ENCODE results near the gene NUAK2.

Gene NUAK2

DNA sequence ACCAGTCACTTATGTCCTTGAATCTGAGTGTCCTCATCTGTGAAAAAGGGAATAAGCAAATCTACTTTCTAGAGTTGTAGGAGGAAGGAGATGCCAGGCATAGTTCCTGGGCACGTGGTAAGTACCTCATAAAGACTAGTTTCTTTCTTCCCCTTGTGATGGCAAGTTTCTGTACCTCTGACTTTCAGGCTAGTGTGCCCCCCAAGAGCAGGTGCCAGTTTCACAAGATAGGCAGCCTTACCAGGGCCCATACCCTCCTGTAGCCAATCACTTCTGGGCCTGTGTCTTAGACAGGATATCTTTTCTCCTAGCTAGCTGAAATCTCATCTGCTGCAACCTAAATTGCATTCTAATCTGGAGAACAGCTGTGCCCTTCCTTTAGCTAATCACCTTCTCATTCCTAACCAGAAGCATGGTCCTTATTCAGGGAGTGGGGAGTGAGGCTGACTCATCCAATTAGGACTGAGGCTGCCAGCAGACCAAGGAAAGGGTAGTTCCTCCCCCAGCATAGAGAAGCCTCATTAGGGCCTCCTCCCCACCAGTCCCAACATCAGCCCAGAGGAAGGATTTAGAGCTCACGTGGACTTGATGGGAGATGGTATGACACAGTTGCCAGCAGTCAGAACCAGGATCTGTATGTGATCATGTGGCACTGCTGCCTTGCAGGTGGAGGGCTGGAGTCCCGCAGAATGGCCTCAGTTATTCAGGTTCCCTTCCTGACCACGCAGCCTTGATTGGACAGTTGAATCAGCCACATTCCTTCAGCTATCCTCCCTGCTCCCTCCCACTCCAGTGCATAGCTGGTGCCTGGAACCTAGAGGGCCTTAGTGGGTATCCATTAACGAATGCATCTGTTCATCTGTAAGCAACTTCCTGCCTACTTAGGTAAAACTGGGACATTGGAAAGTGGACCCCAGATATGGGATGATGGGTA lies 27.3 kb upstream of the NUAK2 start:
- DNase-seq = no peak

DNA sequence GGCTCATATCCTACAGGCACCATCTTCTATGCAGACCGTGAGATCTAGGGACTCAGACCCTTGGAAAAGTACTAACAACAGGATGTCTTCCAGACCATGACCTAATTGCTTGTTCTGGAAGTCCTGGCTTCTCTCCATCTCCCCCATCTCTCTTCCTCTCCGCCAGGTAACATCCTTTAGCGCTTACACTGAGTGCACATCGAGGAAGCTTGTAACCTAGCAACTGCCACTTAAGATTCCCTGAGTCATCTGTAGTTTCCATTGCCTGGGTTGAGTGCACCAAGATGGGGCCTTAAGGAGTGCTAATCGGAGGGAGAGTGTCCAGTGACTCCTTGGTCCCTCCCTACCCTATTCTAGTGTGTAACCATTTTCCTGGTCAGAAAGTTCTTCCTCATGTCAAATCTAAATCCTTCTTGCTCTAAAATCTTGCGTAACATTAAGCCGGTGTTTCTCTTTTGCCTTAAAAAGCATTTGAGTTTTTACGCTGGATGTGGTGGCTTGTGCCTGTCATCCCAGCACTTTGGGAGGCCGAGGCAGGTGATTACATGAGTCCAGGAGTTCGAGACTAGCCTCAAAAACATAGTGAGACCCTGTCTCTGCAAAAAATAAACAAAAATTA lies 25.5 kb upstream of the NUAK2 start:
- DNase-seq = no peak

DNA sequence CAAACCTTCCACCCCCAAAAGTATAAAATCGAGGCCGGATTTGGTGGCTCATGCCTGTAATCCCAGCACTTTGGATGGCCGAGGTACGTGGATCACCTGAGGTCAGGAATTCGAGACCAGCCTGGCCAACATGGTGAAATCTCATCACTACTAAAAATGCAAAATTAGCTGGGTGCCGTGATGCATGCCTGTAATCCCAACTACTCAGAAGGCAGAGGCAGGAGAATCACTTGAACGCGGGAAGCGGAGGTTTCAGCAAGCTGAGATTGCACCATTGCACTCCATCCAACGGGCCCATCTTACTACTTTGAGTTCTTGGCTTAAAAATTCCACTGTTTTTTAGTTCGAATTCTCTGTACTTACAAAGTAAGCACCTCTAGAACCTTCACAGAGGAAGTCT lies 24.2 kb upstream of the NUAK2 start:
- no peak for DNase-seq

DNA sequence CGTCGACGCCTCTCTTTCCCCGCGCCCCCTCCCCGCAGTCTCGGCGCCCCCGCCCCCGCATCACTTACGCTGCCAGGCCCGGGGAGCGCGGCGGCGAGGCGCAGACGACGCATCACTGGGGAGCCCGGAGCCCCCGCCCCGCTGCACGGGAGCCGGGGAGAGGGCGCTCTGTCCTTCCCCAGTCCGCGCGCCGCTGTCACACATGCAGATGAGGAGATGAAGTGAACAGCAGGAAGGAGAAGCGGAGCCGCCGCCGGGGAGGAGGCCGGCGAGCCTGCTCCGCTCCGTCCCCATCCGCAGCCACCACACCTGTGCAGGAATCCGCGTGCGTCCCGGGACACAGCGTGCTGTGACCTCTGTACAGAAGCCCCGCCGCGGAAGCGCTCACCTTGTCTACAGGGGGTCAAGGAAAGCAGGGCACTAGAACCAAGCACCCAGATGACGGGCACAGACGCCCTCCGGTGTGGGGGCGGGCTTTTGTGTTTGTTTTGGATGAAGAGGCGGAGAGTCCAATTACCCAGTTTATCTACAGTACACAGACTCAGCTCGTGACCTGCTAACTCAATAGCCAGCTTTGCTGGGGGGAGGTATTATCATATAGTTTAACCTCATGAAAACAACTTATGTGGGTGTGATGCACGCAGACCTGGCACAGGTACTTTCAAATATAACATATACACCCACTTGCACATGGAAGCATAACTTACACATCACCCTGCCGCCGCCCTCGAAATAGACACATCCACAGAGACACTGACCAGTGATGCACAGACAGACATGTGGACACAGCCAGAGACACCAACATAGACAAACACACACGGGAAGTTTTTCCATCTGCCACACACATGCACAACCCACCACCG lies 22.8 kb upstream of the NUAK2 start:
- DNase-seq = peak in 23 of 58 donors; percentile 5 to 68 (median 25)

DNA sequence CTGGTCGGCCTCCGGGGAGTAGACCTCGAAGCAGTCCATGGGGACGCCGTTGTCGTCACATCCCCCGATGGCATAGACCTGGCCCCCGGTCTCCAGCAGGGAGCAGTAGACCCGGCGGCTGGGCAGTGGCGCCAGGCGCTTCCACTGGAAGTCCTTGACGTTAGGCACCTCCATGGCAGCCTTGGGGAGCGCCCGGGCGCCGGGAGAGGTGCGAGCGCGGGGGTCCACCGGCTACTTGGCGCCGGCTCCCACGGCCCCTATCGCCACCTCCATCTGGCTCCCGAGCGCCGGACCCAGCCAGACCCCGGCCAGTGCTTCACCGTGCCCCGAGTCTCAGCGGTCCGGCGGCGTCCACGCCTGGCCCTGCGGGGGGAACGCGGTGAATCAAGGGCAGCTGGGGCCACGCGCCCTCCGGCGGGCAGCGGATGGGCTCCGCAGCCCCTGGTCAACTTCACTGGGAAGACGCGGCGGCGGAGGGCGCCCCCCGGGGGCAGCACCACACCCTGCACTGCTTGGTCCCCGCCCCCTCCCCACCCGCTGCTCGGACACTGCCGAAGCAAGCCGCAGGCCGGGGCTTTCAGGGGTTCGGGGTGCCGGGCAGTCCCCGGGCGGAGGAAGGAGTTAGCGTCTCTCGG lies 22.0 kb upstream of the NUAK2 start:
- DNase-seq = no peak

DNA sequence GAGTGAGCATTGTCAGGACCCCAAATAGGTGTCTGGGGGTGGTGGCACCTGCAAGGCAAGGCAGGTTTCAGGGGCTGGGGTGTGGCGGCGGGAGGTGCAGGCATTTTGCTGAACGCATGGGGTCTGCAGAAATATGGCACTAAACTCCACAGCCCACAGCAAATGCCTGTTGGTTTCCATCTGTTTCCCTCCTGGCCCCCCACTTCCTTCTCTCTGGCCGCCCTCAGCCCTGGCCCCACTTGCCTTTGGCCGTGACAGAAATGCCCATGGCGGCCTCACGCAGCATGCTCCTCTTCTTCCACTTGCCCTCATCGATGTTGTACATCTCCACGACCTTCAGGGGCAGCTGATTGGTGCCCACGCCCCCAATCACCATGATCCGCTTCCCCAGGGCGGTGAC lies 21.4 kb upstream of the NUAK2 start:
- DNase-seq = no peak

DNA sequence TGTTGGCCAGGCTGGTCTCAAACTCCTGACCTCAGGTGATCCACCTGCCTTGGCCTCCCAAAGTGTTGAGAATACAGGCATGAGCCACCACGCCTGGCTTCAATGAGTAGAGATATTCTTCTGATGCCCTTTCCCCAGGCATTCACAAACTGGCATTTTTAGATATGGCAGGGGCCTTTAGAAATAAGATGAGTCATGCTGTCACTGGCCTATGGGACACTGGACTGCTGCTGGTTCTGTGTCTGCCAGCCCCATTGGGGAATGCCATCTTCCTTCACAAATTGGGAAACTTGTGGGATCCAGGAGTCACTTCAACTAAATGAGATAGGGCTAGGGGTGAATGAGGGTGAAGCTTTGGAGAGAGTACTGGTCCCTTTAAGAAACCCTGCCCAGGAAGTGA lies 19.1 kb upstream of the NUAK2 start:
- DNase-seq = no peak

DNA sequence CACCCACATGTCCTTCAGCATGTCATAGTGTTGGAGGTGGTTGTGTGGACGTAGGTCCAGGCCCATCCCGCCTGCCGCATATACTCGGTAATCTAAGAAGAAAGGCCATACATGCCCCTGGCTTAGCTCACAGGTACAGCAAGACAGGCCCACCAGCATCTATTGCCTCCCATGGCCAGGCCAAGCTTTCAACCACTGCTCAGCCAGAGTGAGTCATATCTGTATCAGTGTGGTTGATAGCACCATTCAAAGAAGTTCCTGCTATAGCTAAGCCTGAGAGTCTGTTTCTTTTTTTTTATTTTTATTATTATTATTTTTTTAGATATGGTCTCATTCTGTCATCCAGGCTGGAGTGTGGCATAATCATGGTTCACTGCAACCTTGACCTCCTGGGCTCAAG lies 18.2 kb upstream of the NUAK2 start:
- DNase-seq = no peak

DNA sequence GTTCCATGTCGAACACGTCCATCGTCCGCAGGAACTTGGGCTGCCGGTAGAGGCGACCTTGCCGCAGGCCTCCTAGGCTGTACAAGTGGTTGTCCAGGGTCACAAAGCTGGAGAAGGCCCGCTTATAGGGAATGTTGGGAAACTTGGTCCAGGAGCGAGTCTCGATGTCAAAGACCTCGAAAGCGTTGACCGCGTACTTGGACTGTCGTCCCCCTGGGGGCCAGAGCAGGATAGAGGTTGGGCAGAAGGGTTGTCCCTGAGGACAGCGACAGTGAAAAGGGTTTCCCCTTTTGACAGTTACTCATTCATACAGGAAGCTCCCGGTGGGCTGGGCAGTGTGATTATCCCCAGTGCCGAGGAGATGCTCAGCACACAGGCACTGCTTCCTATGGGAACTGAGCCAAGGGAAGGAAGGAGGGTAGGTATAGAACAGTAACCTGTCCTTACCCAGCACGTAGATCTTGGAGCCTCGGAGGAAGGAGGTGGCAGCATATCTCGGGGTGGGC lies 17.7 kb upstream of the NUAK2 start:
- DNase-seq = no peak

DNA sequence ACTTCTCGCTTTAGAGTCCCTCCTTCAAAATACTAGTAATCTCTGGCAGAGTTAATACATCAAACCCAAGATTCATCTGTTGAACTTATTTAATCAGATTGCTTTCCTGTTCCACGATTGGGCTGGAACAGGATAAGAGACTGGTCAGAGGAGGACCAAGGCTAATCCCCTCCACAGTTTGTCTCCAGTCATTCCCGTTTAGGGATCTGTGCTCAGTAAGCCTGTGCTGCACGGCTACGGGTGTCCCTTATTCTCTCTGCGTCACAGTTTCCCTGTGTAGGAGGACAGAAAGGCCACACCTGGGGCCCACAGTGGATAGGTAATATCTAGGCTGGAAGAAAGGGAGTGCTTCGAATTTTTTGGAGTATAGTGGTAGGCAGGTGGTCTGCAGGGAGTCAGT lies 16.5 kb upstream of the NUAK2 start:
- no peak for DNase-seq

DNA sequence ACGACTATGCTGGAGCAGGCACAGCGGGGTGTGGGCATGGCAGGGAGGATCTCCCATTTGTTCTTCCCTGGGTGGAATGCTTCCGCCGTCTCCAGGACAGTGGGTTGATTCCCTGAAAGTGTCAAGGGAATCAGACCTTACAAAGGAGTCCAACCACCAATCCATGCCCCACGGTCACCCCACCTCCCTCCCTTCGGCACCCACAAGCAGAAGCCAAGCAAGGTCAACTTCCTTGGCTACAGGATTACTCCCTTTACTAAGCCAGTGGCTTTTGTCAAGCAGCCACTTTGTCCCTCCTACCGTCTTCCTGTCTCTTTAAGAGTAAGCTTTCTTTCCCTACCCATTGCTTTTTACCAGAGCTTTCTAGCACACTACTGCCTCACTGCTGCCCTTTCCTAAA lies 15.9 kb upstream of the NUAK2 start:
- DNase-seq = no peak

DNA sequence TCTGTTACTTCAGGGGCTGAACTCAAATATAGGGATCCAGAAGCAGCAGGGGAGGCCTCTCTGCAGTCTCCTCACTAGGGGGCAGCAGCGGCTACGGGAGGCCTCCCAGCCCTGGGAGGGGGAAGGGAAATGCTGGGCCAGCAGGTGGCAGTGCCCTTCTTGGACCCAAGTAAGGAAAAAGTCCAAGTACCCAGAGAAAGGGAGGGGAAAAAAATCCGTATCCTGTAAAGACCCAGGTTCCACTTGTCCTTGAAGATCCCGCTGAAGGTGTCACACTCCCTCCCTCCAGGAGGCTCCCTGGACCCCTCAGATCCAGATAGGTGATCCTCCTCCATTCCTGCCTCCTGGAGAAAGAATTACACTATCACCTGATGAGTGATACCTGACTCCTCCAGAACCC lies 14.1 kb upstream of the NUAK2 start:
- peak in 53 of 58 donors; percentile 21 to 83 (median 66) for DNase-seq

DNA sequence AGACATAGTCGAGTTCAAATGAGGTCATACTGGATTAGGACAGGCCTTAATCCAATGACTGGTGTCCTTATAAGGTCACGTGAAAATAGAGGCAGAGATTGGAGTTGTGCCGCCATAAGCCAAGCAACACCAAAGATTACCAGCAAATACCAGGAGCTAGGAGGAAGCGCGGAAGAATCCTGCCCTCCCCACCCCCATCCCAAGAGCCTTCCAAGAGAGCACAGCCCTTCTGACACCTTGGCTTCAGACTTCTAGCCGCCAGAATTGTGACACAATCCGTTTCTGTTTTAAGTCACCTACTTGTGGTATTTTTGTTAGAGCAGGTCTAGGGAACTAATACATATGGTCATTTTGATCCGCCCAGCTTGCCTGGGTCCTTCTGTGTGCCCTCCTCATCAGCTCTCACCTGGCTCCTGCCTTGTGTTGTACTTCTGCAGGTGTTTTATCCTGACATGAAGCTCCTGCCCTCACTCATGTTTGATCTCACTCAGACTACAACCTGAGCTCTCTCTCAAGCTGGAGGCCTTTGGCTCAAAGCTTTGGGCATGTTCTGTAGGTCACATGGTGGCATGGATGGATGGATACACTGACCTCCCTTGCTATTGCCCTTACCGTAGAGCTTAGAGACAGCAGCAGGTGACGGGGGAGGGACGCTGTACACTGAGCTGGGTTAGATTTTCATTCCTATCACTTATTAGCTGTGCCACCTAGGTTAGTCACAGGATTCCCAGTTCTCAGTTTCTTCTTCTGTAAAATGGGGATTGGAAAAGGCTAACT lies 10.7 kb upstream of the NUAK2 start:
- no peak for DNase-seq

DNA sequence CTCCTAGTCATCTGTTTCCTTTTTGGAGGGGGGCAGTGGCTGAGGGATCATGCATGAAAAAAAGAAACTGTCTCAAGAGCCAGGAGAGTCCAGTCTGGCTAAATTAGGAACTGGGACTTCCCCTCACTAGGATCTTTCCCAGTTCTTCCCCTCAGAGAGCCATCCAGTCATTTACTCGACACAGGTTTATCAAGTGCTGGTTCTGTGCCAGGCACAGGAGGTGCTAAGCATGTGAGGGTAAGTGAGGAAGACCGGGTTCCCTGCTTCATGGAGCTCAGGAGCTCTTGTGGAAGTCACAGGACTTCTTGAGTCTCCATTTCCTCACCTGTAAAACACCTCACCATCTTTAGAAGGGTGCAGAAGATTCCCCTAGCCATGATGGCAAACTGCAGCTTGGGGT lies 8.6 kb upstream of the NUAK2 start:
- DNase-seq = no peak

DNA sequence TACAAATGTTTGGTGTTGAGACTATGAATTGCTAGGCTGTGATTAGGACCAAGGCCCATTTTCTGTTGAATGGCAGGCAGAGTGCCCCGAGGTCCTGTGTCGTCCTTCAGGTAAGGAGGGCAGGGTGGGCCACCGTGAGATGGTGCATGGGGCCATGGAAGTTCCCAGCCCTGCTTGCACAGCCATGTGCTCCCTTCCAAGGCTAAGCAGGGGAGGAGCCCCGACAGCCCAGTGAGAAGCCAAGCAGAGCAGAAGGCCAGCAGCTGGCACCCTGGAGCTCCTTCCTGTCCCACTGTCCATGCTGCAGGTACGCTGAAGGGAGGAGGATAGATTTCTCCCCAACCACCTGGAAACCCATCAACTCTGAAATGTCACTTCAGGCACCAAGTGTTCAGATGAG lies 8.2 kb upstream of the NUAK2 start:
- no peak for DNase-seq

DNA sequence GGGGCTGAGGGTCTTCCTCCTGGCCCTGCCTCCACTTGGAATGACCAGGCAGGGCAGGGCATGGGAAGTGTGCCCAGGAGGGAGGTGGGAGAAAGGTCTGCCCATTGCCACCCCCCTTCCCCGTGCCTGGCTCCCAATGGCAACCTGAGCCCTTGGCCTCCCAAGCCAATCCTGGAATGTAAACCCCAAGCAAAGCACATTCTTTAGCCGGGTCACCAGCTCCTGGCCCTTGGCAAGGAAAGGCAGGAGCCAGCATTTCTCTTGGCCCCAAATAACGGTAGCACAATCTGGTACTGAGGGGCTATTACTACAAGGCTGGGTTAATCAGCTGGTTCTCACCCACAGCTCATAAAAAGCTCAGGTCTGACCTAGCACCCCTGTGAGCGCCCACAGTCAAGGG lies 6.9 kb upstream of the NUAK2 start:
- DNase-seq = no peak

DNA sequence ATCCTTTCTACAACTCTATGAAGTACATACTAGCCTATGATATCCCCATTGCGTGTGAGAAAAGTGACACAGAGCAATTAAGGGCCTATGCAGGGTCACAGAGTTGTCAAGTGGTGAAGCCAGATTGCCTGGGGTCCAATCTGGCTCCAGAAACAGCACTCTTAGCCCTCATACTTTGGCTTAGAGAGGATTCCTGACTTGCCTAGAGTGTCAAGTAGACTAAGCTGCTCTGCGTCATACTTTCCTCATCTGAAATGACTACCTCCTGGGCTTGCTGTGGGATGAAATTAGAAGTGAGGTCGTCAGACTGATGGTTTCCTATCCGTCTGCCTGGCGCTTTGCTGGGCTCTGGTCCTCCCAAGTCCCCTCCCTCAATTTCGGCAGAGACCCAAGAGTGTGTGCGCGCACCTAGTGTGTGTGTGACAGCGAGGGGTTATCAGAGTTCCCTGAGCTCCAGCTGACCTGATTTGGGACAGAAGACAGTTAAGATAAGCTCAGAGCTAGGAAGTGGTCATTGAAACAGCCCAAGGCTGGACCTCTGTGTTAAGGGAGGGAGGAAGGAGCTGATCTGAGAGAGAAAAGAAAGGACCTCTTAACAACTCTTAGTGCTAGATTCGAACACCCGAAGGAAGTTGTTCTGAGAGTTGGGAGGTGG lies 5.4 kb upstream of the NUAK2 start:
- DNase-seq = no peak

DNA sequence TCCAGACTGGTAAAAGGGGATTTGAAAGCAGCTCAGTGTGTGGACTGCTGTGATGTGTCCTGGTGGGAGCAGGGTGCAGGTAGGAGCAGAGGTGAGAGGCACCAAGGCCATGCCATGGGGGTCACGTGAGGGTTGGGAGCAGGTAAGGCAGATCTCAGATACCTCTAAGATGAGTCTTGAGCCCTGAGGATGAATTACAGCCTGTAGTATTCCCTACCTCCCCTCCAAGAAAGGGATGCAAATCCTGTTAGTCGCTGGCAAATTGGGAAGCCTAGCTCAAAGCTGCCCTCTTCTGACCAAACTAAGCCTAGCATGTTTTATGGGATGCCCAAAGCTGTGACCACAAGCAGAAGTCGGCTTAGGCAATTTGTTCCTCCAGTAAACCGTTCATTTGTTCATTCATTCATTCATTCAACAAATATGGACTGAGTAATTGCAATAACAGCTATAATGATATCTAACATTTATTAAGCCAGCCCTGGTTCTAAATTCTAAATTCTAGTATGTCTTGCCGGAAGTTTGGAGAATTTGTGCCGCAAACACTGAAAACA lies 3.9 kb upstream of the NUAK2 start:
- peak in 47 of 58 donors; percentile 12 to 79 (median 41) for DNase-seq

DNA sequence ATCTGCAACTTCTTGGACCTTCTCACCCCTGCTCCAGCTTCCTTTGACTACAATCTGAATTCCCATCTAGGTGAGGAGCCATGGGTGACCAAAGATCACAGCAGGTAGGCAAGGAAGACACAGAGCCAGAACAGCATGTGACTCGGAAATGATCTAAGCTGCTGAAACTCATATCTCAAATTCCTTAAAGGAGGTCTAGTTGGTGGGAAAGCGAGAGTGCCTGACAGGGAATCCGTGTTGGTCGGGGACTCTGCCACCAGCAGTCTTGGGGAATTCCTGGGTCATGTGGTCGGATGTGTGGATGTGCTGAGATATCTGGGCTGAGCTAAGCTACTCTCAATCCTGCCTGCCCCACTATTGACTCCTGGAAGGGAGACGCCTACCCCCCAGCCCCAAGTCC lies 3.2 kb upstream of the NUAK2 start:
- DNase-seq = no peak

DNA sequence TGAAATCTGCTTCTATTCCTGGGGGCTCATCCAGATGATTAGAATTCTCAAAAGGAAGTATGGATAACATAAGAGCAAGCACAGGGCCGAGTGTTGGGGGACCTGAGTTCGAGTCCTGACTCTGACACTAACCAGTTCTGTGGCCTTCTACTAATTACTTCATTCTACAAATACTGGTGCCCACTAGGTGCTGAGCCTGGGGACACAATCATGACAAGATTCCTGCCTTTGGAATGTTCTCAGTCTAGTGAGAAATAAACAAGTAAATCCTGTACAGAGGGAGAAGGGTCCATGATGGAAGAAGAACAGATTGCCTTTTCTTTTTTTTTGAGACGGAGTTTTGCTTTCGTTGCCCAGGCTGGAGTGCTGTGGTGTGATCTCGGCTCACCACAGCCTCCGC lies 2.2 kb upstream of the NUAK2 start:
- no peak for DNase-seq
